Breast epithelium (tissue), 4 donors: ENCODE measurements around the gene IL17C. TPM values are rescaled to one million over a fixed set of nuclear protein-coding genes. Genes with fewer than 3 reads are reported as not detected.

Experiments used
- DNase-seq, 2 donors: peaks; one replicate each; pipeline ENCODE4 v3.0.0-alpha.2; 2019; ENCODE audit warnings: low spot score in 2 of 2
- H3K27ac ChIP-seq, 2 donors: fragments of 200-600 bp; sonication (generic) in 1 of 2; one replicate each; pipeline ENCODE4 v1.5.1; 2016 to 2019; ENCODE audit warnings: mild to moderate bottlenecking in 1 of 2
- H3K27me3 ChIP-seq, 2 donors: fragments of 200-600 bp; sonication (generic) in 1 of 2; one replicate each; pipeline versions ENCODE4 v1.5.1 to v1.6.0; 2017 to 2019; ENCODE audit warnings: control low read depth in 1 of 2, mild to moderate bottlenecking in 1 of 2
- H3K36me3 ChIP-seq: fragments of 200-600 bp; one replicate; pipeline ENCODE4 v1.5.1; 2019
- H3K4me1 ChIP-seq, 2 donors: fragments of 200-600 bp; sonication (generic); one replicate each; pipeline ENCODE4 v1.5.1; 2016 to 2019; ENCODE audit warnings: control low read depth in 1 of 2
- H3K4me3 ChIP-seq, 3 donors: fragments of 200-600 bp; sonication (generic); 1 replicate in 2 of 3; 2 replicates in 1 of 3; pipeline ENCODE4 v1.5.1; 2016 to 2019; ENCODE audit warnings: mild to moderate bottlenecking in 3 of 3, moderate library complexity in 2 of 3
- H3K9me3 ChIP-seq, 2 donors: fragments of 200-600 bp; sonication (generic) in 1 of 2; one replicate each; pipeline ENCODE4 v1.5.1; 2016 to 2019; ENCODE audit warnings: control low read depth in 1 of 2
- CTCF ChIP-seq, 3 donors: fragments of 450-650 bp; IDR thresholded peaks; one replicate each; pipeline ENCODE4 v1.5.1; 2016 to 2017; ENCODE audit warnings: antibody characterized with exemption in 3 of 3, mild to moderate bottlenecking in 3 of 3, moderate library complexity in 3 of 3
- POLR2A ChIP-seq: fragments of 450-650 bp; IDR thresholded peaks from one replicate; pipeline ENCODE4 v1.6.1; 2016; ENCODE audit warnings: antibody characterized with exemption, mild to moderate bottlenecking, moderate library complexity
- POLR2AphosphoS5 ChIP-seq, 3 donors: sonication (generic); formaldehyde crosslinking; IDR thresholded peaks; one replicate each; pipeline ENCODE4 v1.6.1; 2017; ENCODE audit warnings: antibody characterized with exemption in 3 of 3
- intact Hi-C: fragments of 100-400 bp; cut with DNase I; formaldehyde crosslinking; loops from one replicate; pipeline ENCODE4 v1.15.1; 2023; ENCODE audit warnings: low total_unique reads
- total RNA-seq, 3 donors: library from RNA; depleted of rRNA; stranded (reverse); fragments of >200 nt; gene quantifications; one replicate each; pipeline ENCODE4 v1.1.0, GENCODE V29; 2016

The IL17C gene
- total RNA-seq, 3 donors from 2014 or later, result not detected

GRCh38 chr16:88640039-88640495 is 1.7 kb downstream of the IL17C start:
- TF ChIP-seq POLR2A, result no peak
- no peak for TF ChIP-seq POLR2AphosphoS5 (IDR thresholded peaks at IDR 0.05)
- no peak for TF ChIP-seq CTCF (IDR thresholded peaks at IDR 0.05)
- peaks cover 2 to 45% of the 10 kb centered on the region in 2 donors for H3K27me3 ChIP-seq
- no peaks in the 10 kb centered on the region for H3K9me3 ChIP-seq
- peak overlapping the region in 1 of 3 donors; percentile 19 for H3K4me3 ChIP-seq
- no peak for DNase-seq
- H3K4me1 ChIP-seq, result peaks cover 0 to 7% of the 10 kb centered on the region in 2 donors
- H3K36me3 ChIP-seq, result no peaks in the 10 kb centered on the region
- intact Hi-C loops, result no loop called here
- H3K27ac ChIP-seq, result no peak overlapping the region

GRCh38 chr16:88640498-88641247 is 2.3 kb downstream of the IL17C start:
- Histone ChIP-seq H3K36me3 (no peaks in the 10 kb centered on the region), H3K4me1 (peaks cover 0 to 5% of the 10 kb centered on the region in 2 donors), H3K4me3 (no peak overlapping the region), H3K27me3 (peaks cover 2 to 44% of the 10 kb centered on the region in 2 donors), H3K27ac (no peak overlapping the region), H3K9me3 (no peaks in the 10 kb centered on the region)
- intact Hi-C loops, result no loop called here
- TF ChIP-seq POLR2A, result no peak
- TF ChIP-seq POLR2AphosphoS5 (IDR thresholded peaks at IDR 0.05), result no peak
- TF ChIP-seq CTCF (IDR thresholded peaks at IDR 0.05), result no peak
- no peak for DNase-seq

- no peak for DNase-seq
- Histone ChIP-seq H3K36me3 (no peaks in the 10 kb centered on the region), H3K4me3 (no peak overlapping the region), H3K4me1 (peaks cover 0 to 5% of the 10 kb centered on the region in 2 donors), H3K27me3 (peaks cover 0 to 30% of the 10 kb centered on the region in 2 donors), H3K9me3 (no peaks in the 10 kb centered on the region), H3K27ac (no peak overlapping the region)
- no peak for TF ChIP-seq POLR2A
- no peak for TF ChIP-seq CTCF (IDR thresholded peaks at IDR 0.05)
- no peak for TF ChIP-seq POLR2AphosphoS5 (IDR thresholded peaks at IDR 0.05)
- intact Hi-C loops, result no loop called here
Measured at GRCh38 chr16:88642881-88643643, 4.7 kb downstream of the IL17C start.

GRCh38 chr16:88643644-88643932 is 5.2 kb downstream of the IL17C start:
- peaks cover 0 to 26% of the 10 kb centered on the region in 2 donors for H3K27me3 ChIP-seq
- H3K4me1 ChIP-seq, result peaks cover 0 to 5% of the 10 kb centered on the region in 2 donors
- no peak for DNase-seq
- H3K27ac ChIP-seq, result no peak overlapping the region
- H3K36me3 ChIP-seq, result no peaks in the 10 kb centered on the region
- no peak overlapping the region for H3K4me3 ChIP-seq
- intact Hi-C loops, result no loop called here
- no peaks in the 10 kb centered on the region for H3K9me3 ChIP-seq
- TF ChIP-seq POLR2AphosphoS5 (IDR thresholded peaks at IDR 0.05) (no peak), POLR2A (no peak), CTCF (IDR thresholded peaks at IDR 0.05) (no peak)

GRCh38 chr16:88645455-88645854 is 7.1 kb downstream of the IL17C start:
- TF ChIP-seq CTCF (IDR thresholded peaks at IDR 0.05) (no peak), POLR2AphosphoS5 (IDR thresholded peaks at IDR 0.05) (no peak), POLR2A (no peak)
- peaks cover 0 to 7% of the 10 kb centered on the region in 2 donors for H3K27me3 ChIP-seq
- H3K9me3 ChIP-seq, result no peaks in the 10 kb centered on the region
- intact Hi-C loops, result no loop called here
- no peak overlapping the region for H3K4me3 ChIP-seq
- H3K27ac ChIP-seq, result no peak overlapping the region
- H3K4me1 ChIP-seq, result no peaks in the 10 kb centered on the region
- no peaks in the 10 kb centered on the region for H3K36me3 ChIP-seq
- DNase-seq, result no peak
